Activated CD4-positive, alpha-beta T cell treated with anti-CD3 and anti-CD28 coated beads, Interleukin-2, amount 50 U/mL, for 48 hours (primary cell): ENCODE measurements around the gene TTC19.
"Not testable (repeated sequence)": the region's sequence is repeated elsewhere in the genome, so short reads cannot be mapped to it uniquely, and the experiment has no call there.

Experiments used
- DNase-seq, 2 experiments: peaks; one replicate each; pipeline ENCODE4 v3.0.0-alpha.2; 2020

TTC19 gene

GRCh38 chr17:16033729-16034349 is 34.2 kb downstream of the TTC19 start:
- no peak for DNase-seq

DNA sequence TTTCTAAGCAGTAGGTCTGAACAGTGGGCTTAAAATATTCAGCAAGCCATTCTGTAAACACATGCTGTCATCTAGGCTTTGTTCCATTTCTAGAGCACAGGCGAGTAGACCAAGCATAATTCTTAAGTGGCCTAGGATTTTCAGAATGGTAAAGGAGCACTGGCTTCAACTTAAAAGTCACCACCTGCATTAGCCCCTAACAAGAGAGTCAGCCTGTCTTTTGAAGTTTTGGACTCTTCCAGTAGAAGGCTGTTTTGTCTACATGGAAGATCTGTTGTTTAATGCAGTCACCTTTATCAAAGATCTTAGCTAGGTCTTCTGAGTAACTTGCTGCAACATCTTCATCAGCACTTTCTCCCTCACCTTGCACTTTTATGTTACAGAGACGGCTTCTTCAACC is 36.6 kb downstream of the TTC19 start:
- no peak for DNase-seq

DNA sequence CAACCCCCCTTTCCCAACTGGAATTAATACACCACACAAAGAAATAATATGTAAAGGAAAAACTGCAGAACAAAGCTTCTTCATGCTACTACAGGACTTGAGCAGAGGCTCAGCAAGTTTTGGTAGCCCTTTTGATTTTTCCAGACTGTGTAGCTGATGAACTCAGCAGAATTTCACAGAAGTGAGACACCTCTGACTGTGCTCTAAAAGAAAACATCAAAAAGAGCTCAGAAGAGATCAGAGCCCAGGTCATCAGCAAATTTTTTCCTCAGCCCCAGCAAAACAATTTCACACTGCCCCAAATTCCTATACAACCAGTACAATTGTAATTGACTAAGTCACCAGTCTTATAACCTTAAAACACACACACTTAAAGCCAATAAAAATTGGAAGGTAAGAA is 38.0 kb downstream of the TTC19 start:
- no peak for DNase-seq

DNA sequence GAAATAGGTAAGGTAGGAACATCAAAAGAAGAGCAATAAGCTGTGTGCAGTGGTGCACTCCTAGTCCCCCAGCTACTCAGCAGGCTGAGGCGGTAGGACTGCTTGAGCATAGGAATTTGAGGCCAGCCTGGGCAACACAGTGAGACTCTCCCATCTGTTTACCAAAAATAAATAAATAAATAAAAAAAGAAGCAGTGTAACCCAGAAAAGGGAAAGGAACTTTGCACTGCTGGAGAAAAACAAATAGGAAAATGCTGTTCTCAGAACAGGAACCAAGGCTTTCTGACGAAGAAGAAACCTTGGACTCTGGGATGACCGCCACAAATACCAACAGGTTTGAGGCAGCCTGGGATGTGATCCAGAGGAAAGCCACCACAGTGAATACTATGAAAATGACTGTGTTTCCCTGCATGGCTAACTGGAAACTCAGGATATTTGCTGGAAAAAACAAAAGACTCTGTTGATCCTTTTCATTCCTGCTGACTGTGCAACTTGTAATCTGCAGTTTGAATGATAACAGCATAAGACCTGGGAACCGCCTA is 41.2 kb downstream of the TTC19 start:
- DNase-seq, result no peak

- no peak for DNase-seq
Measured at GRCh38 chr17:16044487-16044886, 44.9 kb downstream of the TTC19 start.

GRCh38 chr17:16046966-16047365 is 47.3 kb downstream of the TTC19 start:
- no peak for DNase-seq

- DNase-seq, result no peak
Measured at GRCh38 chr17:16048811-16049449, 49.3 kb downstream of the TTC19 start.

DNA sequence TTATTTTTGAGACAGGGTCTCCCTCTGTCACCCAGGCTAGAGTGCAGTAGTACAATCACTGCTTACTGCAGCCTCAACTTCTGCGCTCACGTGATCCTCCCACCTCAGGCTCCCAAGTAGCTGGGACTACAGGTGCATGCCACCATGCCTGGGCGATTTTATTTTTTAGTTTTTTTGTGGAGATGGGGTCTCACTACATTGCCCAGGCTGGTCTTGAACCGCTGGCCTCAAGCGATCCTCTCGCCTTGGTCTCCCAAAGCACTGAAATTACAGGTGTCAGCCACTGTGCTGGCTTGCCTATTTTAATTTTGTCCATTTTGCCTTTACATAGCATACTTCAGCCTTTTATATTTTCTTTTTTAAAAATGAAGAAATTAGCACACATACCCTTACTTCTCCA is 51.2 kb downstream of the TTC19 start:
- DNase-seq, result no peak

DNA sequence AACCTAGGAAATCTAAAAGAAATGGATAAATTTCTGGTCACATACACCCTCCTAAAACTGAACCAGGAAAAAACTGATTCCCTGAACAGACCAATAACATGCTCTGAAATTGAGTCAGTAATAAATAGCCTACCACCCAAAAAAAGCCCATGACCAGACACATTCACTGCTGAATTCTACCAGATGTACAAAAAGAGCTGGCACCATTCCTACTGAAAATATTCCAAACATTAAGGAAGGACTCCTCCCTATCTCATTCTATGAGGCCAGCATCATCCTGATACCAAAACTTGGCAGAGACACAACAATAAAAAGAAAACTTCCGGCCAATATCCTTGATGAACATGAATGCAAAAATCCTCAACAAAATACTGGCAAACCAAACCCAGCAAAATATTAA is 52.9 kb downstream of the TTC19 start:
- DNase-seq, result no peak

- not testable (repeated sequence) for DNase-seq
Measured at GRCh38 chr17:16055139-16055538, 55.5 kb downstream of the TTC19 start.

DNA sequence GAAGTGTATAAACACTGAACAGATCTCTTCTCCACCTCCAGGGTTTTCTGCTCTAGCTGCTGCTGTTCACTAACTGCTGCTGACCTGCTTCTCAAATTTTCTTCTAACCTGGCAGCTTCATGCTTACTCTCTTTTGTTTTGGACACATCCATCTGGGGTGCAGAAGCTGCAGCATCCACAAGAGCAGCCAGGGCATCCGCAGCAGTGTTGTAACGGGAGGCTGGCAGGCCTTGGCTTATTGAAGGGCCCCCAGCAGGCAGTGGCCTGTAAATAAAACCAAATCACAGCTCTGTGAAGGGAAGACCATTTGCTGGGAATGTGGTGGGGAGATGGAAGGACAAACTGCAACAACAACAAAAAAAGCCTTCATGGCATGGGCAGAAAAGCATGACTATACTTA is 62.0 kb downstream of the TTC19 start:
- no peak for DNase-seq

DNA sequence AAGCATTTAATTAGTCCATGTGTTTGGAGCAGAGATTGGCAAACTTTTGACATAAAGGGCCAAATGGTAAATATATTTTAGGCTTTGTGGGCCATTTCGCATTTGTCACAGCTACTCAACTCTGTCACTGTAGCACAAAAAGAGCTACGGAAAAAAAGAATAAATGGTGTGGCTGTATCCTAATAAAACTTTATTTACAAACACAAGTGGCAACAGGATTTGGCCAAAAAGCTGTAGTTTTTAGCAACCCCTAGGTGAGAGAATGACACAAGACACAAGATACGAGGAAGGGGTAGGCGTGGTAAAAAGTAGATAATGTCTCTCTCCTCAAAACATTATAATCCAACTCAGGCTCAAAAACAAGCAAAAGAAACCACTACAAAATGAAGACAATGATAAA is 66.5 kb downstream of the TTC19 start:
- no peak for DNase-seq

GRCh38 chr17:16068323-16068722 is 68.7 kb downstream of the TTC19 start:
- no peak for DNase-seq

- DNase-seq, result no peak
Measured at GRCh38 chr17:16072031-16072430, 72.4 kb downstream of the TTC19 start.

DNA sequence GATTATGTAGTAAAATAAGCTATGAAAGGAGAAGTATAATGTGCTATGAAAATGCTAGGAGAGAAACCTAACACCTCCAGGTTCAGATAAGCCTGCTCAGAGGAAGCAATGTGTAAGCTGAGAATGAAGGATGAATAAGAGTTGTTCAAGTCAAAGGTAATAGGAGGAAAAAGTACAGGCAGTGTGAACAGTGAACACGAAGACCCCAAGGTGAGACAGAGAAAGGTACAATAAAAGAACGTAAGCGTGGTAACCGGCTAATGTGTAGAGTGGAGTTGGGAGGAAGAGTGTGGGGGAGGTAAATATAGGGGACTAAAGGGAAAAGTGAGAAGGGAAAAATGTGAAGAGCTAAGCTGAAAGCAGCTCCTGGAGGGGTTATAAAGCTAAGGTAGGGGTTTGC is 74.2 kb downstream of the TTC19 start:
- DNase-seq, result no peak

GRCh38 chr17:16074423-16074822 is 74.8 kb downstream of the TTC19 start:
- DNase-seq, result no peak

GRCh38 chr17:16075949-16076348 is 76.3 kb downstream of the TTC19 start:
- no peak for DNase-seq
